K562 (cell line): ENCODE results near the gene SYCN. TPM values are rescaled to one million over a fixed set of nuclear protein-coding genes. Genes with fewer than 3 reads are reported as not detected.

Source experiments
- ETS2 ChIP-seq: IDR thresholded peaks from 2 replicates; pipeline ENCODE4 v1.6.1; 2016; ENCODE audit warnings: borderline replicate concordance, missing genetic modification characterization, mild to moderate bottlenecking, moderate library complexity, missing compliant biosample characterization; ENCODE audit not compliant: poor library complexity, severe bottlenecking
- GABPB1 ChIP-seq: sonication (generic); formaldehyde crosslinking; IDR thresholded peaks from 2 replicates; pipeline ENCODE4 v1.8.0; 2022; ENCODE audit warnings: mild to moderate bottlenecking, missing genetic modification reagents
- HDAC1 ChIP-seq, 2 experiments: fragments of 450-650 bp; IDR thresholded peaks; 2 replicates each; pipeline ENCODE4 v1.6.1; 2016 to 2017; ENCODE audit warnings: inconsistent platforms in 1 of 2, mild to moderate bottlenecking in 1 of 2, moderate library complexity in 1 of 2
- HLTF ChIP-seq: fragments of 450-650 bp; IDR thresholded peaks from 2 replicates; pipeline ENCODE4 v1.6.1; 2016
- KAT7 ChIP-seq: sonication (generic); formaldehyde crosslinking; IDR thresholded peaks from 2 replicates; pipeline ENCODE4 v1.8.0; 2022; ENCODE audit warnings: missing genetic modification reagents, mild to moderate bottlenecking, borderline replicate concordance
- MGA ChIP-seq: fragments of 450-650 bp; IDR thresholded peaks from 2 replicates; pipeline ENCODE4 v1.6.1; 2016; ENCODE audit warnings: mild to moderate bottlenecking, moderate library complexity
- MTA2 ChIP-seq: fragments of 450-650 bp; IDR thresholded peaks from 2 replicates; pipeline ENCODE4 v1.6.1; 2016; ENCODE audit warnings: low read depth
- NR0B1 ChIP-seq: fragments of 450-650 bp; IDR thresholded peaks from one replicate; pipeline ENCODE4 v1.6.1; 2018; ENCODE audit warnings: mild to moderate bottlenecking, moderate library complexity; ENCODE audit not compliant: partially characterized antibody
- SMAD4 ChIP-seq: fragments of 250-450 bp; sonication (Bioruptor Pico); conservative IDR thresholded peaks from 2 replicates; pipeline ENCODE4 v1.8.0; 2021; ENCODE audit warnings: inconsistent platforms, mild to moderate bottlenecking, moderate library complexity
- TEAD2 ChIP-seq: fragments of 450-650 bp; IDR thresholded peaks from 2 replicates; pipeline ENCODE4 v1.6.1; 2016; ENCODE audit warnings: missing genetic modification characterization, control low read depth, missing compliant biosample characterization
- VEZF1 ChIP-seq: fragments of 200-800 bp; sonication (Bioruptor generic); IDR thresholded peaks from 2 replicates; pipeline ENCODE4 v1.6.1; 2017; ENCODE audit warnings: missing genetic modification characterization, missing compliant biosample characterization
- ZC3H4 ChIP-seq: sonication (generic); formaldehyde crosslinking; IDR thresholded peaks from 2 replicates; pipeline ENCODE4 v1.9.0; 2021; ENCODE audit warnings: missing genetic modification reagents, borderline replicate concordance
- ZNF134 ChIP-seq: fragments of 250-450 bp; sonication (Bioruptor Pico); conservative IDR thresholded peaks from 2 replicates; pipeline ENCODE4 v1.4.0; 2020
- ZNF780A ChIP-seq: fragments of 250-450 bp; sonication (Bioruptor Pico); IDR thresholded peaks from 2 replicates; pipeline ENCODE4 v1.5.0; 2021; ENCODE audit warnings: mild to moderate bottlenecking
- ZNF79 ChIP-seq: fragments of 250-450 bp; sonication (Bioruptor Pico); IDR thresholded peaks from 2 replicates; pipeline ENCODE4 v1.4.0; 2020; ENCODE audit warnings: low read depth, mild to moderate bottlenecking, moderate library complexity
- polyA plus RNA-seq, 8 experiments: library from polyadenylated mRNA; depleted of rRNA in 4 of 8; stranded (reverse) in 5 of 8; unstranded in 3 of 8; fragments of >200 nt; fragmentation: Nextera tagmentation in 2 of 8; fragmentation: Illumina TruSeq in 1 of 8; extraction: Ambion mirVana in 2 of 8; extraction: Trizol in 1 of 8; gene quantifications; 2 replicates each; pipeline versions ENCODE4 v1.2.1 to v1.2.3, GENCODE V29; 2011 to 2014; ENCODE audit warnings: inconsistent platforms in 1 of 8, missing spikeins in 1 of 8
- total RNA-seq, 7 experiments: library from RNA; depleted of rRNA in 6 of 7; stranded (reverse); fragments of >200 nt in 6 of 7; fragmentation: Illumina TruSeq in 2 of 7; extraction: Trizol in 2 of 7; gene quantifications; 2 replicates each; pipeline versions ENCODE4 v1.2.1 to v1.2.3, GENCODE V29; 2011 to 2021; ENCODE audit warnings: low replicate concordance in 1 of 7

SYCN gene
- total and polyA plus RNA-seq, 9 of the 15 experiments (the other 6 are each of a cell fraction or from before 2014, with no cell fraction given), result not detected

- TF ChIP-seq MGA (no peak), HDAC1 (IDR thresholded peaks at IDR 0.05) (0 out of 4 replicates have a peak, but pooled peaks of 1 of the 2 experiments have one; percentile 37), NR0B1 (no peak), ZNF134 (CRISPR knock-in tag) (no peak), VEZF1 (no peak), ZNF79 (no peak), GABPB1 (CRISPR knock-in tag) (no peak), TEAD2 (tag) (no peak), HLTF (no peak), ZC3H4 (CRISPR knock-in tag) (0 out of 2 replicates have a peak, but pooled peaks have one; percentile 41), ETS2 (tag) (no peak), SMAD4 (CRISPR knock-in tag) (no peak), KAT7 (CRISPR knock-in tag) (no peak), ZNF780A (CRISPR knock-in tag) (no peak), MTA2 (no peak)
Measured at GRCh38 chr19:39157997-39158389, 46.1 kb downstream of the SYCN start (continued).
